Measurements from ENCODE around the gene F12.

- TF ChIP-seq GATA2 (IDR thresholded peaks at IDR 0.05; ENCODE audit: low read depth, low read length) (no peak), GATA3 (IDR thresholded peaks at IDR 0.05; ENCODE audit: low read depth, low read length) (no peak)
These were observed 46.5 kb downstream of the F12 start for GRCh38 chr5:177362610-177363507.
